GM18498 (cell line): ENCODE measurements around the gene GPR153.

Experiments used
- ATAC-seq: cut with Tn5 transposase; IDR thresholded peaks from one replicate; pipeline ENCODE4 v1.9.1; 2021; ENCODE audit warnings: mild to moderate bottlenecking, moderate library complexity; ENCODE audit not compliant: unreplicated experiment

GPR153 gene

GRCh38 chr1:6270401-6270800 is 9.5 kb upstream of the GPR153 start:
- no peak for ATAC-seq

GRCh38 chr1:6269720-6270400 is 9.0 kb upstream of the GPR153 start:
- no peak for ATAC-seq

- no peak for ATAC-seq
Measured at GRCh38 chr1:6269296-6269695, 8.4 kb upstream of the GPR153 start.

- no peak for ATAC-seq
Measured at GRCh38 chr1:6268415-6268814, 7.5 kb upstream of the GPR153 start.

GRCh38 chr1:6267686-6268322 is 6.9 kb upstream of the GPR153 start:
- ATAC-seq: no peak

GRCh38 chr1:6266641-6267040 is 5.7 kb upstream of the GPR153 start:
- ATAC-seq: no peak

GRCh38 chr1:6265151-6265550 is 4.3 kb upstream of the GPR153 start:
- no peak for ATAC-seq

GRCh38 chr1:6263716-6264115 is 2.8 kb upstream of the GPR153 start:
- ATAC-seq: no peak

- no peak for ATAC-seq
Measured at GRCh38 chr1:6262555-6263420, 1.9 kb upstream of the GPR153 start.

GRCh38 chr1:6261615-6261995 is 707 bp upstream of the GPR153 start:
- no peak for ATAC-seq

GRCh38 chr1:6260433-6260934 is 414 bp downstream of the GPR153 start:
- peak; percentile 23 for ATAC-seq

GRCh38 chr1:6259491-6260362 is 1.2 kb downstream of the GPR153 start:
- ATAC-seq: peak; percentile 46

- no peak for ATAC-seq
Measured at GRCh38 chr1:6258675-6259074, 2.2 kb downstream of the GPR153 start.

GRCh38 chr1:6257541-6258069 is 3.3 kb downstream of the GPR153 start:
- ATAC-seq: no peak

- ATAC-seq: no peak
Measured at GRCh38 chr1:6256645-6257044, 4.3 kb downstream of the GPR153 start.

GRCh38 chr1:6254691-6255090 is 6.2 kb downstream of the GPR153 start:
- no peak for ATAC-seq

- no peak for ATAC-seq
Measured at GRCh38 chr1:6253380-6253779, 7.5 kb downstream of the GPR153 start.

- no peak for ATAC-seq
Measured at GRCh38 chr1:6252374-6252710, 8.6 kb downstream of the GPR153 start.

- ATAC-seq: no peak
Measured at GRCh38 chr1:6251681-6252373, 9.1 kb downstream of the GPR153 start.

GRCh38 chr1:6251233-6251632 is 9.7 kb downstream of the GPR153 start:
- no peak for ATAC-seq
